Lower leg skin (tissue), 3 donors: ENCODE measurements around the gene DNAL1.

ENCODE experiments used
- CTCF ChIP-seq, 3 donors: fragments of 450-650 bp; IDR thresholded peaks; one replicate each; pipeline ENCODE4 v1.5.1; 2016; ENCODE audit warnings: antibody characterized with exemption in 3 of 3, mild to moderate bottlenecking in 3 of 3, moderate library complexity in 2 of 3
- POLR2A ChIP-seq, 2 donors: fragments of 450-650 bp; IDR thresholded peaks; one replicate each; pipeline ENCODE4 v1.6.1; 2016 to 2017; ENCODE audit warnings: antibody characterized with exemption in 2 of 2, mild to moderate bottlenecking in 1 of 2, moderate library complexity in 1 of 2

GRCh38 chr14:73623504-73624054 is 21.2 kb upstream of the DNAL1 start:
- TF ChIP-seq POLR2A (IDR thresholded peaks at IDR 0.05), result no peak
- TF ChIP-seq CTCF (IDR thresholded peaks at IDR 0.05), result no peak
